Measurements from ENCODE around the gene IL1RAPL2. TPM values are rescaled to one million over a fixed set of nuclear protein-coding genes. Genes with fewer than 3 reads are reported as not detected.

IL1RAPL2 gene
- total RNA-seq, 4 donors from 2014 or later: not detected

DNA sequence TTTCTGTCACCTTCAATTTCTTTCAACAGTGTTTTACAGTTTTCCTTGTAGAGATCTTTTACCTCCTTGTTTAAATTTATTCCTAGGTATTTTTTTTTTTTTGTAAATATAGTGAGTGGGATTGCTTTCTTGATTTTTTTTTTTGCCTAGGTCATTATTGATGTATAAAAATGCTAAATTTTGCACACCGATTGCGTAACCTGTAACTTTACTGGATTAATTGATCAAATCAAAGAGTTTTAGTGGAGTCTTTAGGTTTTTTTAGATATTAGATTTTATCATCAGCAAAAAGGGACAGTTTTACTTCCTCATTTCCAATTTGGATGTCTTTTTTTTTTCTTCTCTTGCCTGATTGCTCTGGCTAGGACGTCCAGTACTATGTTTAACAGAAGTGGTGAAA is 613.6 kb downstream of the IL1RAPL2 start:
- no peak overlapping the region for H3K27ac ChIP-seq
- no peak for DNase-seq
- TF ChIP-seq, protein P1, sequence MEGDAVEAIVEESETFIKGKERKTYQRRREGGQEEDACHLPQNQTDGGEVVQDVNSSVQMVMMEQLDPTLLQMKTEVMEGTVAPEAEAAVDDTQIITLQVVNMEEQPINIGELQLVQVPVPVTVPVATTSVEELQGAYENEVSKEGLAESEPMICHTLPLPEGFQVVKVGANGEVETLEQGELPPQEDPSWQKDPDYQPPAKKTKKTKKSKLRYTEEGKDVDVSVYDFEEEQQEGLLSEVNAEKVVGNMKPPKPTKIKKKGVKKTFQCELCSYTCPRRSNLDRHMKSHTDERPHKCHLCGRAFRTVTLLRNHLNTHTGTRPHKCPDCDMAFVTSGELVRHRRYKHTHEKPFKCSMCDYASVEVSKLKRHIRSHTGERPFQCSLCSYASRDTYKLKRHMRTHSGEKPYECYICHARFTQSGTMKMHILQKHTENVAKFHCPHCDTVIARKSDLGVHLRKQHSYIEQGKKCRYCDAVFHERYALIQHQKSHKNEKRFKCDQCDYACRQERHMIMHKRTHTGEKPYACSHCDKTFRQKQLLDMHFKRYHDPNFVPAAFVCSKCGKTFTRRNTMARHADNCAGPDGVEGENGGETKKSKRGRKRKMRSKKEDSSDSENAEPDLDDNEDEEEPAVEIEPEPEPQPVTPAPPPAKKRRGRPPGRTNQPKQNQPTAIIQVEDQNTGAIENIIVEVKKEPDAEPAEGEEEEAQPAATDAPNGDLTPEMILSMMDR (IDR thresholded peaks at IDR 0.05): no peak
- TF ChIP-seq POLR2A (IDR thresholded peaks at IDR 0.05): no peak
- no peaks in the 10 kb centered on the region for H3K27me3 ChIP-seq
- H3K36me3 ChIP-seq: no peaks in the 10 kb centered on the region
- no peak overlapping the region for H3K4me3 ChIP-seq
- H3K9me3 ChIP-seq: no peaks in the 10 kb centered on the region
- no peaks in the 10 kb centered on the region for H3K4me1 ChIP-seq

DNA sequence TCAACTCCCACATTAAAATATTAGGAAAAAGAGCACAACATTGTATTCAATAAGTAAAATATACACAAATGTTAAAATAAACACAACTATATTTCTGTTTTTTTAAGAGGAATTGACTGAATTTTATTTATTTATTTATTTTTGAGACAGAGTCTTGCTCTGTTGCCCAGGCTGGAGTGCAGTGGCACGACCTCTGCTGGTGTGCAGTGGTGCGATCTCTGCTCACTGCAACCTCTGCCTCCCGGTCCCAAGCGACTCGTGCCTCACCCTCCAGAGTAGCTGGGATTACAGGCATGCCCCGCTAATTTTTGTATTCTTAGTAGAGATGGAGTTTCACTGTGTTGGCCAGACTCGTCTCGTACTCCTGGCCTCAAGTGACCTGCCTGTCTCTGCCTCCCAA is 623.1 kb downstream of the IL1RAPL2 start:
- Histone ChIP-seq H3K9me3 (no peaks in the 10 kb centered on the region), H3K4me1 (no peaks in the 10 kb centered on the region), H3K36me3 (no peaks in the 10 kb centered on the region), H3K27me3 (no peaks in the 10 kb centered on the region), H3K27ac (no peak overlapping the region), H3K4me3 (no peak overlapping the region)
- no peak for DNase-seq
- no peak for TF ChIP-seq POLR2A (IDR thresholded peaks at IDR 0.05)
- TF ChIP-seq, protein P1 (IDR thresholded peaks at IDR 0.05): no peak

DNA sequence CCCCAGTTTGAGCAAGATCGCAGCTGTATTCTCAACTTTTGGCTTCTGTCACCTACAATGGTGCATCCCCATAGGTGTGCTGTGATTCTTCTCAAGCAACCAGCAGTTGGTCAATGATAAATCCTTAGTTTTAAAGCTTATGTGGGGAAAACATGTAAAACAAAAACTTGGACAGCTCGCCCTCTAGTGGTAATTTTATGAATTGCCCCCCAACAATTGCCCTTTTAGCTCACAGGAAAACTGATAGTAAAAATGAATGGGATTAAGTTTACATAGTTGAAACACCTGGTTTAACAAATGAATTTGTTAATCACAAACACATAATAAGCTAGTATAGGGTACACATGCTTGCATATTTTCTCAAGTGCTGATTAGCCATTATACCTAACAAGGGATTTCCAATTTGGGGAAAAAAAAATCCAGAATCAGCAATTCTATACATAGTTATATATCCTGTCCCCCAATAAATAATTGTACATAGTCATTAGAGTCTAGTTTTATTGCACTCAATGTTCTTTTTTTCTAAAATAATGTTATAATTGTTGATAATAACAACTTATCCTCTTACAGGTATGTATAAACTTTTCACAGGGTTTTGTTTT is 624.4 kb downstream of the IL1RAPL2 start:
- Histone ChIP-seq H3K9me3 (no peaks in the 10 kb centered on the region), H3K27me3 (no peaks in the 10 kb centered on the region), H3K4me1 (no peaks in the 10 kb centered on the region), H3K4me3 (no peak overlapping the region), H3K36me3 (no peaks in the 10 kb centered on the region), H3K27ac (no peak overlapping the region)
- peak in 1 of 3 donors; percentile 56 for DNase-seq
- TF ChIP-seq POLR2A (IDR thresholded peaks at IDR 0.05): no peak
- TF ChIP-seq, protein P1 (IDR thresholded peaks at IDR 0.05): peak; percentile 39 to 63 (median 54)

DNA sequence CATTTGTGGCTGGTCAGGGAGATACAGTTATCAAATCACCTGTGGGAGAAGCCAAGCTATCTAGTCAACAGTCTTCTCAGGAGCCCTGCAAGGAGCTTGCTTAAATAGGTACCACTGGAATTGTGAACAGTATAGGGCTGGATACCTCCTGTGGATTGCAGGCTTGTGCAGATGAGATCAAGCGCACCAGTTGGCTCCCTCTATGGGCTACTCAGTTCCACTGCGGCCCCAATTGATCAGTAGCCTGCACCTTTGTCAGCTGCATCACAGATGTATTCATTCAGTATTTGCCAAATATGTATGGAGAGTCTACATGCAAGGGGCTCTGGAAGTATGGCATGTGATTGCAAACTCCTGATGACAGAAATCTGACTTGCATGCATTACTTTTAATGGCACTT is 625.9 kb downstream of the IL1RAPL2 start:
- no peaks in the 10 kb centered on the region for H3K9me3 ChIP-seq
- DNase-seq: no peak
- H3K27me3 ChIP-seq: no peaks in the 10 kb centered on the region
- H3K4me1 ChIP-seq: no peaks in the 10 kb centered on the region
- H3K27ac ChIP-seq: no peak overlapping the region
- H3K36me3 ChIP-seq: no peaks in the 10 kb centered on the region
- TF ChIP-seq, protein P1 (IDR thresholded peaks at IDR 0.05): no peak
- no peak for TF ChIP-seq POLR2A (IDR thresholded peaks at IDR 0.05)
- no peak overlapping the region for H3K4me3 ChIP-seq

DNA sequence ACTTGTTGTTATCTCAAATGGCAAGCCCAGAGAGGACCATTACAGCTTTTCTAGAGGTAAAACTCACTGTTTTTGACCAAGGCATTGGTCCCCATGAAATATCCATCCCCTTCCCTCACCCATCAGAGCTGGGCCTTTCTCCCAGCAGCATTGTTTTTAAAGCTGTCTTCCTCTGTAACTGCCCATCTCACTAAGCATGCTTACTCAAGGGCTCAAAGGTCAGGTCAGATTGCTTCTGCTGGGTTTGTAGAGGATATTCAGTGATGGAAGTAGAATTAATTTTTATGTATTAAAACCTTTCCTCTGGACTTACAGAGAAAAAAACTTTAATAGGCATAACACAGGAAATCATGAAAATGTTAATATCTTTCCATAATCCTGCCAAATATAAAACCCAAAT is 643.4 kb downstream of the IL1RAPL2 start:
- TF ChIP-seq, protein P1 (IDR thresholded peaks at IDR 0.05): no peak
- TF ChIP-seq POLR2A (IDR thresholded peaks at IDR 0.05): no peak
- Histone ChIP-seq H3K27ac (no peak overlapping the region), H3K4me1 (no peaks in the 10 kb centered on the region), H3K4me3 (no peak overlapping the region), H3K36me3 (no peaks in the 10 kb centered on the region), H3K27me3 (no peaks in the 10 kb centered on the region), H3K9me3 (no peaks in the 10 kb centered on the region)
- DNase-seq: no peak

DNA sequence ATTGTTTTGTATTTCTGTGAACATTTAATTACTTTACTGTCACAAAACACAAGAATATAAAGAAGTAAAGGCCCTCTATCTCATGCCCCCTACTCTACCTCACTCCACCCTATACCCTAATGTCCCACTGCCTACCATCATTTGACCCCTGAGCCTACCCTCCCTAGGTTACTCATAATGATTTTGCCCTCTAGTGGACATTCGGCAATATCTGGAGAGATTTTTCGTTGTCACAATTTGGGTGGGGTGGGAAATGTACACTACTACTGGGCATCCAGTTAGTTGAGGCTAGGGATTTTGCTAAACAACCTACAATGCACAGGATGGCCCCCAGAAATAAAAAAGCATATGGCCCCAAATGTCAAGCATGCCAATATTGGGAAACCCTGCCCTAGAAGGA is 644.3 kb downstream of the IL1RAPL2 start:
- DNase-seq: no peak
- no peaks in the 10 kb centered on the region for H3K27me3 ChIP-seq
- TF ChIP-seq, protein P1 (IDR thresholded peaks at IDR 0.05): no peak
- TF ChIP-seq POLR2A (IDR thresholded peaks at IDR 0.05): no peak

More for the DNA sequence above, 644.3 kb downstream of the IL1RAPL2 start:
- no peaks in the 10 kb centered on the region for H3K36me3 ChIP-seq
- H3K27ac ChIP-seq: no peak overlapping the region
- no peak overlapping the region for H3K4me3 ChIP-seq
- H3K4me1 ChIP-seq: no peaks in the 10 kb centered on the region
- no peaks in the 10 kb centered on the region for H3K9me3 ChIP-seq
